ENCODE data around the gene EFNB3.

Gene EFNB3

DNA sequence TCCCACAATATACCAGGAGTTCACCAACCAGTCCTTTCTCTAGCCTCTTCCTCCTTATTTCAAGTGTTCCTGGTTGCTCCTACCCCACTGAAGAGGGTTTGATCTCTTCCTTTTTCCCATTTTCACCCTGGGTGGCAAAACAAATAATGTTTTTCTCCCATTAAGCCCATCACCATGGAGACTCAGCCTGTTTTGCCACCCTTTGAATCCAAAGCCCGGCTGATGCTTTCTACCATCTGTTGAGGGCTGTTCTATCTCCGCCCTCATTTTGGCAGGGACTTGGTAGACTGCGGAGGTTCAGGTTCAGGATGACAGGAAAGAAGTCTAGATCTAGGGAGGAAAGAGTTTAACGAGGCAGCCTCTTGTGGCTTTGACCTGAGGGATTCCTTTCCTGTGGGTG lies 15.1 kb downstream of the EFNB3 start:
- TF ChIP-seq, protein P1, sequence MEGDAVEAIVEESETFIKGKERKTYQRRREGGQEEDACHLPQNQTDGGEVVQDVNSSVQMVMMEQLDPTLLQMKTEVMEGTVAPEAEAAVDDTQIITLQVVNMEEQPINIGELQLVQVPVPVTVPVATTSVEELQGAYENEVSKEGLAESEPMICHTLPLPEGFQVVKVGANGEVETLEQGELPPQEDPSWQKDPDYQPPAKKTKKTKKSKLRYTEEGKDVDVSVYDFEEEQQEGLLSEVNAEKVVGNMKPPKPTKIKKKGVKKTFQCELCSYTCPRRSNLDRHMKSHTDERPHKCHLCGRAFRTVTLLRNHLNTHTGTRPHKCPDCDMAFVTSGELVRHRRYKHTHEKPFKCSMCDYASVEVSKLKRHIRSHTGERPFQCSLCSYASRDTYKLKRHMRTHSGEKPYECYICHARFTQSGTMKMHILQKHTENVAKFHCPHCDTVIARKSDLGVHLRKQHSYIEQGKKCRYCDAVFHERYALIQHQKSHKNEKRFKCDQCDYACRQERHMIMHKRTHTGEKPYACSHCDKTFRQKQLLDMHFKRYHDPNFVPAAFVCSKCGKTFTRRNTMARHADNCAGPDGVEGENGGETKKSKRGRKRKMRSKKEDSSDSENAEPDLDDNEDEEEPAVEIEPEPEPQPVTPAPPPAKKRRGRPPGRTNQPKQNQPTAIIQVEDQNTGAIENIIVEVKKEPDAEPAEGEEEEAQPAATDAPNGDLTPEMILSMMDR (IDR thresholded peaks at IDR 0.05), result no peak
- no peak overlapping the region for H3K27ac Mint-ChIP-seq

DNA sequence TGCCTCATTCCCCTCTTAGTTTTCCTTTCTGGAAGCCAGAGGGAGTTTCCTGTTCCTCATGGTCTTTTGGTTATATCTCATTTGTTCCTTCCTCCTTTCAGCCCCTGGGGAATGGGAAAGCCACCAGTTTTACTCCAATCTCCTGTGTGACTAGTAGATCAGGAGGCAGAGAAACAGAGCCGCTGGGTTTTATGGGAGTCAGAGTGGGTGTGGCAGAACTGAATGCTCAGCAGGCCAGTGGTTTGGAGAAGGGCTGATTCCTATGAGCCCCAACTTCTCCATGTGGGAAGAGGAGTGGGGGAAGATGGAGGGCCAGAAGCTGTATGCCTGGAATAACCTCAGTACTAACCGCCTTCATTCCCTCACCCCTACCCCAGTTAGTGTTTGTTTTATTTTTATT lies 16.6 kb downstream of the EFNB3 start:
- H3K27ac Mint-ChIP-seq, result no peak overlapping the region
- peaks cover 57% of the 10 kb centered on the region for H3K27me3 Mint-ChIP-seq (ENCODE audit: low read depth, poor library complexity)
- TF ChIP-seq, protein P1 (IDR thresholded peaks at IDR 0.05), result no peak
- no peak for DNase-seq
- H3K4me3 Mint-ChIP-seq, result no peak overlapping the region
- H3K4me1 Mint-ChIP-seq, result peaks cover 45% of the 10 kb centered on the region
- no peaks in the 10 kb centered on the region for H3K36me3 Mint-ChIP-seq (ENCODE audit: low read depth)
- H3K9me3 Mint-ChIP-seq, result no peaks in the 10 kb centered on the region

More for the DNA sequence above, 15.1 kb downstream of the EFNB3 start:
- peaks cover 62% of the 10 kb centered on the region for H3K27me3 Mint-ChIP-seq (ENCODE audit: low read depth, poor library complexity)
- no peaks in the 10 kb centered on the region for H3K36me3 Mint-ChIP-seq (ENCODE audit: low read depth)
- no peaks in the 10 kb centered on the region for H3K9me3 Mint-ChIP-seq
- H3K4me1 Mint-ChIP-seq, result peaks cover 60% of the 10 kb centered on the region
- no peak overlapping the region for H3K4me3 Mint-ChIP-seq
- no peak for DNase-seq

DNA sequence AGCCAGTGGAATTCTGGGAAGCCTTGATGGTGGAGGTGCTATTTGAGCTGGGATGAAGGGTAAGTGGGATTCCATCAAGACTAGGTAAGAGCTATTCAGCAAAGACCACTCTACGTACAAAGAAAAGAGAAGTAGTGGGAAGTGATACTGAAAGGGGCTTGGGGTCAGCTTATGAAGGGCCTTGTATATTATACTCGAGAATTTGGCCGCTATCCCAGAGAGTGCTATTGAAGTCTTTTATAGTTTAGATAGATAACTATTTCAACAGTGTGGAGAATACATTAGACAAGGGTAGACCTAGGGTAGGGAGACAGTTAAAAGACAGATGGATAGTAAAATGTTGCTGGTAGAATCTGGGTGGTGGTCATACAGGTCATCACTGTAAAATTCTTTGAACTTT lies 22.9 kb downstream of the EFNB3 start:
- no peak for DNase-seq
- H3K36me3 Mint-ChIP-seq (ENCODE audit: low read depth), result no peaks in the 10 kb centered on the region
- H3K27me3 Mint-ChIP-seq (ENCODE audit: low read depth, poor library complexity), result peaks cover 24% of the 10 kb centered on the region
- H3K9me3 Mint-ChIP-seq, result no peaks in the 10 kb centered on the region
- H3K27ac Mint-ChIP-seq, result no peak overlapping the region
- peaks cover 6% of the 10 kb centered on the region for H3K4me1 Mint-ChIP-seq
- TF ChIP-seq, protein P1 (IDR thresholded peaks at IDR 0.05), result no peak
- no peak overlapping the region for H3K4me3 Mint-ChIP-seq

DNA sequence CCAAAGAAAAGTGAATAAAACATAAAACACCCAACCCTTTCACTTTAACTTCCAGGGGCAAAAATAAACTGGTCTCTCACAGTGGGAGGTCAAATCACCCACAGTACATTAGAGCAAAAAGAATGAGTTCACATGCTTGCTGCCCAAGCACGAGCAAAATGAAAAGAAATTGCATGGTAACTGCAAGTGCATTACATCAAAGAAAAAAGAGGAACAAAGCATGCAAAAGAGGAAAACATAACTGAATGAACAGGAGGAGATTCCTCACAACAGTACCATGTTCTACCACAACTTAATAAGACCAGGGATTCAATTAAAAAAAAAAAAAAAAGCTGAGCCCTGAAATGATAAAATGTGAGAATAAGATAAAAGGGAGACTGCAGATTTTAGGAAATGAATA lies 24.8 kb downstream of the EFNB3 start:
- no peak overlapping the region for H3K4me3 Mint-ChIP-seq
- DNase-seq, result no peak
- peaks cover 28% of the 10 kb centered on the region for H3K27me3 Mint-ChIP-seq (ENCODE audit: low read depth, poor library complexity)
- no peaks in the 10 kb centered on the region for H3K4me1 Mint-ChIP-seq
- no peaks in the 10 kb centered on the region for H3K9me3 Mint-ChIP-seq
- H3K27ac Mint-ChIP-seq, result no peak overlapping the region
- TF ChIP-seq, protein P1 (IDR thresholded peaks at IDR 0.05), result no peak
- H3K36me3 Mint-ChIP-seq (ENCODE audit: low read depth), result no peaks in the 10 kb centered on the region

DNA sequence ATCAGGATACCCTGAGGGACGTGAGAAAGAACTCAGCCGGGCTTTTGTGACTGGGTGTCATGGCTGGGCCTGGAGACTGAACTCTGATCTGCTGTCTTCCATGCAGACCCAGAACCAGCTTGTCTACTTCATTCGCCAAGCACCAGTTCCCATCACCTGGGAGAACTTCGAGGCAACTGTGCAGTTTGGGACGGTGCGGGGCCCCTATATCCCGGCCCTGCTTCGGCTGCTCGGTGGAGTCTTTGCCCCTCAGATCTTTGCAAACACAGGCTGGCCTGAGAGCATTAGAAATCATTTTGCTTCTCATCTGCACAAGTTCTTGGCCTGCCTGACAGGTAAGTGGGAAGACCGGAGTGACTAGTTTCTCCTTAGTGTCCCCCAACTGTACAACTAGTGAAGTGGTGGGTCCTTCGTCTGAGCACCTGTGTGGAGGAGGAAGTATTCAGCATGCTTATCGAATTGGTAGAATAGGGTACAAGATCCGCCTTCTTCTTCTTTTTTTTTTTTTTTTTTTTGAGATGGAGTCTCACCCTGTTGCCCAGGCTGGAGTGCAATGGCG lies 28.1 kb downstream of the EFNB3 start:
- TF ChIP-seq, protein P1 (IDR thresholded peaks at IDR 0.05), result no peak
- no peaks in the 10 kb centered on the region for H3K9me3 Mint-ChIP-seq
- H3K27ac Mint-ChIP-seq, result no peak overlapping the region
- no peak overlapping the region for H3K4me3 Mint-ChIP-seq
- H3K4me1 Mint-ChIP-seq, result no peaks in the 10 kb centered on the region
- no peak for DNase-seq
- no peaks in the 10 kb centered on the region for H3K36me3 Mint-ChIP-seq (ENCODE audit: low read depth)
- H3K27me3 Mint-ChIP-seq (ENCODE audit: low read depth, poor library complexity), result peaks cover 54% of the 10 kb centered on the region

DNA sequence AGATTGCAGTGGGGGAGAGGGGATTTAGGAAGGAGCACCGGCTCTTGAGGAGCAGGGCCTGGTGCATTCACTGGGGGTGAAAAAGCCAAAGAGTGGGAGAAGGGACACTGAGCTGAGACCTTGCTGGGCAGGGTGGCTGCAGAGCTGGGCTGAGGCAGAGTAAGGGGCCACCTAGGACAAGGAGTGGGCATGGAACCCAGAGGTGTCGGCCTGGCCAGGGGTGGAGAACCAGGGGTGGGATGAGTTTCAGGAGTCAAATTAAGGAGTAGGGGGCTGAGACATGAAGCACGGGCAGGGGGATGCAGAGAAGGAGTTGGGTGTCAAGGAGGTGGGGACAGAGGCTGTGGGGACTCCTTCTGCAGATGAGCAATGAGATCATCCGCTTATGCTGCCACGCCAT lies 32.6 kb downstream of the EFNB3 start:
- H3K4me1 Mint-ChIP-seq, result no peaks in the 10 kb centered on the region
- no peaks in the 10 kb centered on the region for H3K36me3 Mint-ChIP-seq (ENCODE audit: low read depth)
- TF ChIP-seq, protein P1 (IDR thresholded peaks at IDR 0.05), result no peak
- H3K4me3 Mint-ChIP-seq, result no peak overlapping the region
- peaks cover 87% of the 10 kb centered on the region for H3K27me3 Mint-ChIP-seq (ENCODE audit: low read depth, poor library complexity)
- H3K9me3 Mint-ChIP-seq, result no peaks in the 10 kb centered on the region
- H3K27ac Mint-ChIP-seq, result no peak overlapping the region
- no peak for DNase-seq
